H1 (cell line): Measurements from ENCODE around the gene DCLK1. TPM values are rescaled to one million over a fixed set of nuclear protein-coding genes. Genes with fewer than 3 reads are reported as not detected.

ENCODE experiments used
- CTCF ChIA-PET: fragments of 300-600 bp; sonication (Branson Sonifier 250); formaldehyde crosslinking; loops from one replicate; lab custom pipeline; 2021; ENCODE audit not compliant: partially characterized antibody; lab: Charles Lee
- POLR2A ChIA-PET: fragments of 300-600 bp; sonication (Branson Sonifier 250); formaldehyde crosslinking; loops from one replicate; lab custom pipeline; 2021; ENCODE audit warnings: inconsistent platforms; ENCODE audit not compliant: partially characterized antibody; lab: Charles Lee
- DNase-seq, 2 experiments: peaks; one replicate each; pipeline versions ENCODE4 v3.0.0 to v3.0.0-alpha.2; 2010 to 2022; ENCODE audit warnings: low spot score in 2 of 2, low read depth in 1 of 2, mixed read lengths in 1 of 2
- FAIRE-seq: peaks from 2 replicates; lab custom pipeline; 2011; peaks lifted over from hg19 to GRCh38; lab: Jason Lieb, UNC
- H2AFZ ChIP-seq: 2 replicates; pipeline ENCODE4 v1.8.1; 2012; ENCODE audit warnings: low read length, inconsistent platforms
- H2AK5ac ChIP-seq: 2 replicates; pipeline ENCODE4 v1.6.1; 2013; ENCODE audit warnings: low read depth, low read length
- H2BK120ac ChIP-seq: replicated peaks from 2 replicates; pipeline ENCODE3; 2013; ENCODE audit warnings: low read depth, low read length, inconsistent platforms
- H2BK12ac ChIP-seq: 2 replicates; pipeline ENCODE4 v1.6.1; 2013; ENCODE audit warnings: low read depth, low read length
- H2BK15ac ChIP-seq: 2 replicates; pipeline ENCODE4 v1.6.1; 2013; ENCODE audit warnings: low read length
- H2BK20ac ChIP-seq: 2 replicates; pipeline ENCODE4 v1.6.1; 2013; ENCODE audit warnings: low read length
- H2BK5ac ChIP-seq: 2 replicates; pipeline ENCODE4 v1.6.1; 2013; ENCODE audit warnings: low read depth, low read length
- H3K14ac ChIP-seq: 2 replicates; pipeline ENCODE4 v1.6.1; 2013; ENCODE audit warnings: inconsistent platforms; ENCODE audit not compliant: insufficient read length
- H3K18ac ChIP-seq: 2 replicates; pipeline ENCODE4 v1.6.1; 2013; ENCODE audit warnings: low read length; ENCODE audit errors: extremely low read depth
- H3K23ac ChIP-seq: 2 replicates; pipeline ENCODE4 v1.6.1; 2013; ENCODE audit warnings: inconsistent platforms; ENCODE audit not compliant: insufficient read length
- H3K23me2 ChIP-seq: 2 replicates; pipeline ENCODE4 v1.6.1; 2013; ENCODE audit warnings: low read depth, low read length
- H3K27ac ChIP-seq: 2 replicates; pipeline ENCODE4 v1.6.1; 2011; ENCODE audit warnings: low read depth, low read length, inconsistent platforms
- H3K27me3 ChIP-seq, 4 experiments: replicated peaks in 1 of 4; 1 replicate in 1 of 4; 2 replicates in 3 of 4; pipeline versions ENCODE4 v1.6.1 to v1.8.1; 2011 to 2013; ENCODE audit warnings: low read length in 3 of 4, mild to moderate bottlenecking in 3 of 4, inconsistent platforms in 2 of 4, mixed read lengths in 2 of 4, moderate library complexity in 1 of 4; ENCODE audit not compliant: control insufficient read depth in 3 of 4, insufficient read depth in 3 of 4; ENCODE audit errors: extremely low read depth in 1 of 4
- H3K36me3 ChIP-seq, 4 experiments: 2 replicates each; pipeline versions ENCODE4 v1.6.1 to v1.8.1; 2011 to 2013; ENCODE audit warnings: mild to moderate bottlenecking in 4 of 4, low read length in 3 of 4, moderate library complexity in 2 of 4, control low read depth in 1 of 4, inconsistent platforms in 1 of 4; ENCODE audit not compliant: insufficient read depth in 4 of 4, control insufficient read depth in 2 of 4
- H3K4ac ChIP-seq: replicated peaks from 2 replicates; pipeline ENCODE3; 2013; ENCODE audit warnings: low read length, low read depth, mixed read lengths, inconsistent platforms; ENCODE audit not compliant: insufficient read length
- H3K4me1 ChIP-seq, 4 experiments: replicated peaks in 1 of 4; 1 replicate in 1 of 4; 2 replicates in 3 of 4; pipeline versions ENCODE4 v1.6.1 to v1.8.1; 2011 to 2013; ENCODE audit warnings: low read length in 3 of 4, inconsistent platforms in 2 of 4, mixed read lengths in 1 of 4; ENCODE audit not compliant: insufficient read depth in 4 of 4, control insufficient read depth in 3 of 4
- H3K4me2 ChIP-seq, 2 experiments: 2 replicates each; pipeline versions ENCODE4 v1.6.1 to v1.8.1; 2011 to 2013; ENCODE audit warnings: low read depth in 2 of 2, low read length in 2 of 2, control low read depth in 1 of 2, inconsistent platforms in 1 of 2, mild to moderate bottlenecking in 1 of 2; ENCODE audit not compliant: insufficient read depth in 1 of 2
- H3K4me3 ChIP-seq, 4 experiments: fragments of 200-600, 300-600 bp in 1 of 4; sonication (generic), shearing (Covaris generic), sonication (Bioruptor Twin) in 1 of 4; 2 replicates each; pipeline versions ENCODE4 v1.5.1 to v1.8.1; 2011 to 2016; ENCODE audit warnings: low read length in 4 of 4, low read depth in 3 of 4, control low read depth in 2 of 4, inconsistent platforms in 2 of 4, mild to moderate bottlenecking in 2 of 4, mixed read lengths in 1 of 4, moderate library complexity in 1 of 4; ENCODE audit not compliant: insufficient read depth in 2 of 4; ENCODE audit errors: extremely low read depth in 1 of 4
- H3K56ac ChIP-seq: replicated peaks from 2 replicates; pipeline ENCODE3; 2013; ENCODE audit warnings: low read depth, mild to moderate bottlenecking, mixed read lengths, low read length, inconsistent platforms; ENCODE audit not compliant: insufficient read length
- H3K79me1 ChIP-seq: 2 replicates; pipeline ENCODE4 v1.6.1; 2013; ENCODE audit warnings: low read depth, low read length, control low read depth
- H3K79me2 ChIP-seq, 2 experiments: 2 replicates each; pipeline versions ENCODE4 v1.6.1 to v1.8.1; 2012 to 2013; ENCODE audit warnings: low read length in 2 of 2, mild to moderate bottlenecking in 2 of 2, inconsistent platforms in 1 of 2; ENCODE audit not compliant: insufficient read depth in 2 of 2, control insufficient read depth in 1 of 2
- H3K9ac ChIP-seq, 4 experiments: replicated peaks in 1 of 4; 1 replicate in 1 of 4; 2 replicates in 3 of 4; pipeline versions ENCODE4 v1.6.1 to v1.8.1; 2011 to 2013; ENCODE audit warnings: low read depth in 3 of 4, low read length in 3 of 4, control low read depth in 2 of 4, mild to moderate bottlenecking in 2 of 4, moderate library complexity in 2 of 4, inconsistent platforms in 1 of 4; ENCODE audit errors: extremely low read depth in 1 of 4
- H3K9me3 ChIP-seq, 2 experiments: 2 replicates each; pipeline versions ENCODE4 v1.6.1 to v1.8.1; 2012 to 2013; ENCODE audit warnings: mild to moderate bottlenecking in 2 of 2, moderate library complexity in 2 of 2, control low read depth in 1 of 2, inconsistent platforms in 1 of 2, low read depth in 1 of 2, low read length in 1 of 2, mixed read lengths in 1 of 2; ENCODE audit not compliant: insufficient read depth in 2 of 2
- H4K20me1 ChIP-seq, 2 experiments: replicated peaks in 1 of 2; 2 replicates each; pipeline versions ENCODE3 to v1.8.1; 2011 to 2013; ENCODE audit warnings: inconsistent platforms in 2 of 2, low read length in 2 of 2, mild to moderate bottlenecking in 1 of 2; ENCODE audit not compliant: insufficient read depth in 2 of 2, control insufficient read depth in 1 of 2
- H4K5ac ChIP-seq: 2 replicates; pipeline ENCODE4 v1.6.1; 2013; ENCODE audit warnings: low read length, low read depth, mixed read lengths, inconsistent platforms; ENCODE audit not compliant: insufficient read length
- H4K8ac ChIP-seq: 2 replicates; pipeline ENCODE4 v1.8.0; 2013; ENCODE audit warnings: mild to moderate bottlenecking, moderate library complexity, low read length, inconsistent platforms; ENCODE audit not compliant: insufficient read depth; ENCODE audit errors: extremely low read depth
- H4K91ac ChIP-seq: replicated peaks from 2 replicates; pipeline ENCODE3; 2013; ENCODE audit warnings: low read length, mixed read lengths, inconsistent platforms; ENCODE audit not compliant: insufficient read length
- KDM5A ChIP-seq: fragments of 200-600 bp; IDR thresholded peaks from 2 replicates; pipeline ENCODE4 v1.7.1; 2012; ENCODE audit warnings: mild to moderate bottlenecking, low read length, inconsistent platforms, mixed read lengths
- polyA plus RNA-seq, 7 experiments: library from polyadenylated mRNA; depleted of rRNA in 3 of 7; stranded (reverse) in 5 of 7; unstranded in 2 of 7; fragments of >200 nt in 5 of 7; fragments of 200-250 nt in 2 of 7; gene quantifications; 1 replicate in 5 of 7; 2 replicates in 1 of 7; 4 replicates in 1 of 7; pipeline versions ENCODE4 v1.2.1 to v1.2.3, GENCODE V29; 2011 to 2013; ENCODE audit warnings: missing spikeins in 2 of 7, mixed read lengths in 2 of 7
- total RNA-seq: library from RNA; stranded (reverse); fragmentation: NEBNext Ultra II Directional; extraction: Animal tissue kit (Norgen Biotek cat#: 25700); gene quantifications from 2 replicates; pipeline ENCODE4 v1.2.1, GENCODE V29; 2021

DCLK1 gene
- total and polyA plus RNA-seq, 2 of the 8 experiments (the other 6 are each of a cell fraction or from before 2014, with no cell fraction given), result 22.8 to 41.0 TPM

- H2BK20ac ChIP-seq, result no peak overlapping the region
- H3K18ac ChIP-seq, result no peak overlapping the region
- no peak overlapping the region for H4K5ac ChIP-seq
- H3K27me3 ChIP-seq, result no peaks in the 10 kb centered on the region
- H4K20me1 ChIP-seq, result no peaks in the 10 kb centered on the region
- no peak overlapping the region for H3K56ac ChIP-seq
- H4K8ac ChIP-seq, result no peak overlapping the region
- no peak overlapping the region for H2AFZ ChIP-seq
- no peak for TF ChIP-seq KDM5A
- DNase-seq (no peak), FAIRE-seq (no peak)
- no peak overlapping the region for H3K4me3 ChIP-seq
- H2BK120ac ChIP-seq, result no peak overlapping the region
- no peak overlapping the region for H2BK12ac ChIP-seq
- no peak overlapping the region for H3K23ac ChIP-seq
- no peak overlapping the region for H2BK5ac ChIP-seq
- peaks cover 0 to 8% (median 2%) of the 10 kb centered on the region in 4 experiments; a peak in 3 of 8 replicates for H3K36me3 ChIP-seq
- no peak overlapping the region for H2AK5ac ChIP-seq
- no peak overlapping the region for H3K27ac ChIP-seq
- H3K79me1 ChIP-seq, result no peaks in the 10 kb centered on the region
- CTCF ChIA-PET, result interaction anchor here (0.6 kb wide), 1 partner anchor 1256 kb away, joined by 3 read pairs; no protein-coding TSS in a partner anchor
- no peak overlapping the region for H3K14ac ChIP-seq
- H3K4me1 ChIP-seq, result peaks cover 0 to 3% (median 0%) of the 10 kb centered on the region in 4 experiments; a peak in 1 of 7 replicates
- POLR2A ChIA-PET, result no interaction called here
- no peak overlapping the region for H2BK15ac ChIP-seq
- H3K4ac ChIP-seq, result no peak overlapping the region
- H3K9ac ChIP-seq, result no peak overlapping the region
- H3K23me2 ChIP-seq, result no peaks in the 10 kb centered on the region
- no peak overlapping the region for H4K91ac ChIP-seq
- no peaks in the 10 kb centered on the region for H3K9me3 ChIP-seq
- no peaks in the 10 kb centered on the region for H3K79me2 ChIP-seq
- no peak overlapping the region for H3K4me2 ChIP-seq
Observed at GRCh38 chr13:35793823-35794222, 337.4 kb downstream of the DCLK1 start.
